GM12873 (cell line): ENCODE results near the gene SCGB1D2.

ENCODE experiments used
- TF ChIP-seq, protein P1 (sequence below): IDR thresholded peaks from 2 replicates; pipeline ENCODE4 v1.5.1; 2012; ENCODE audit warnings: low read depth, mild to moderate bottlenecking, moderate library complexity, low read length, control low read depth; ENCODE audit not compliant: insufficient read depth; ENCODE audit errors: missing control alignments

SCGB1D2 gene

DNA sequence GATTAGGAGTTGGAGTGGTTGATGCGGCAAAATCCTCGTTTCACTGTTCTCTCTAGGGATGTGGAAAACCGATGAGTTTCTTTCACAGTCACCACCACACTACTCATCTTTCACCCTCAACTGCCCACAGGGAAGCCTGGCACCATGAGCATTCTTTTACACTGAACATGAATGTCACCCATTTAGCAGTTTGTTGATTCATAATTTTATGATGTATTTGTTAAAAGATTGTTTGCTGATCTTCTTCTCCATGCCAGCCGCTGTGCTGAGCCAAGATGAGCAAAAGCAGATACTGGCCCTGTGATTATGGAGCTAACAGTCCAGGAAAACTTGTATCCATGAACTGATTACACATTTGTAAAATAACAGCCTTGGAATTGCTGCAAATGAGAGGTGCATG is 3.9 kb upstream of the SCGB1D2 start:
- TF ChIP-seq, protein P1, sequence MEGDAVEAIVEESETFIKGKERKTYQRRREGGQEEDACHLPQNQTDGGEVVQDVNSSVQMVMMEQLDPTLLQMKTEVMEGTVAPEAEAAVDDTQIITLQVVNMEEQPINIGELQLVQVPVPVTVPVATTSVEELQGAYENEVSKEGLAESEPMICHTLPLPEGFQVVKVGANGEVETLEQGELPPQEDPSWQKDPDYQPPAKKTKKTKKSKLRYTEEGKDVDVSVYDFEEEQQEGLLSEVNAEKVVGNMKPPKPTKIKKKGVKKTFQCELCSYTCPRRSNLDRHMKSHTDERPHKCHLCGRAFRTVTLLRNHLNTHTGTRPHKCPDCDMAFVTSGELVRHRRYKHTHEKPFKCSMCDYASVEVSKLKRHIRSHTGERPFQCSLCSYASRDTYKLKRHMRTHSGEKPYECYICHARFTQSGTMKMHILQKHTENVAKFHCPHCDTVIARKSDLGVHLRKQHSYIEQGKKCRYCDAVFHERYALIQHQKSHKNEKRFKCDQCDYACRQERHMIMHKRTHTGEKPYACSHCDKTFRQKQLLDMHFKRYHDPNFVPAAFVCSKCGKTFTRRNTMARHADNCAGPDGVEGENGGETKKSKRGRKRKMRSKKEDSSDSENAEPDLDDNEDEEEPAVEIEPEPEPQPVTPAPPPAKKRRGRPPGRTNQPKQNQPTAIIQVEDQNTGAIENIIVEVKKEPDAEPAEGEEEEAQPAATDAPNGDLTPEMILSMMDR = no peak

DNA sequence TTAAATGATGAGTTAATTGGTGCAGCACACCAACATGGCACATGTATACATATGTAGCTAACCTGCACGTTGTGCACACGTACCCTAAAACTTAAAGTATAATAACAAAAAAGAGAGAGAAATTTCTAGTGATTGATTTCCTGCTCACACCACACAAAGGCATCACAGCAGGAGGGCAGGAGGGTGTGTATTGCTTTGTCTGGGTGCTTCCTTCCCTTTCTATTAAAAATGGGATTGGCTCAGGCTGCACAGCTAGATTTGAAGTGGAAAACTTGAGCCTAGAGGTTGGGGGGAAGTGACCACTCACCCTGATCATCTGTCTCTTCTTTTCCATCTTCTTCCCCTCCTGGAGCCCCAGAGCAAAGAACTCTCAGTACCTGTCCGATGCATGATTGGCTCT is 944 bp upstream of the SCGB1D2 start:
- TF ChIP-seq, protein P1 = no peak

DNA sequence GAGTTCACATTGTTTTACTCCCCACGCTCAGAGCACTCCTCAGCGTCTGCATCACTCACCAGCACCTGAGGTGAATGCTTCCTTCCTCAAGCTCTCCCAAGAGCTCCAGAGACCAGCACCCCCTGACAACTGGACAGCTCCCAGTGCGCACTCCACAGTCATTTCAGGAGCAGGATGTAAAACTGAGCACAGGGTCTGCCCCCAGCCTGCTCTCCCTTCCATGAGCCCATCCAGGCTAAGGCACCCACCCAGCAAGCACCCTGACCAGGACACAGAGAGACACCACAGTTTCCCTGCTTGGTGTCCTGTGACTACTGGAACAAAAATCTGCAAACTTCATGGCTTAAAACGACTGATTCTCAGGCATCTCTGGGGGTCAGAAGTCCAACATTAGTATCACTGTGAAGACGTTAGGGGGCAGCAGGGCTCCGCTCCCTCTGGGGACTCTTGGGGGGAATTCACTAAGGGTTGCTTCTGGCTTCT is 3.3 kb downstream of the SCGB1D2 start:
- TF ChIP-seq, protein P1 = peak; percentile 43

DNA sequence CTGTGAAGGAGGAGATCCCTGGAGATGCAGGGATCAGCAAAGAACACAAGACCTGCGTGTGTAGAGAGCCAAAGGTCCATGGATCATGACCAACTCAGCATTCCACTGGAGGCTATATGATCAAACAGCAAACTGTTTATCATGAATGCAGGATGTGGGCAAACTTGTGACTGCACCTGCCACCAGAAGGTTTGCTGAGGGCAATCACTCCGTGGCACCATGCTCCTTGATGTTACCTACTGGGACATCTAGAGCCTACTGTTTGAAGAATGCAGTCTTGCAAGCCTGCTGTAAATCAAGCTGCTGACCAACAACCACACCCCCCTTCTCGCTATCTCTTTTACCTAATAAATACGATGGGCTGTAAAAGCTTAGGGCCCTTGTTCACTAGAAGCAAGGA is 9.7 kb downstream of the SCGB1D2 start:
- TF ChIP-seq, protein P1 = no peak

DNA sequence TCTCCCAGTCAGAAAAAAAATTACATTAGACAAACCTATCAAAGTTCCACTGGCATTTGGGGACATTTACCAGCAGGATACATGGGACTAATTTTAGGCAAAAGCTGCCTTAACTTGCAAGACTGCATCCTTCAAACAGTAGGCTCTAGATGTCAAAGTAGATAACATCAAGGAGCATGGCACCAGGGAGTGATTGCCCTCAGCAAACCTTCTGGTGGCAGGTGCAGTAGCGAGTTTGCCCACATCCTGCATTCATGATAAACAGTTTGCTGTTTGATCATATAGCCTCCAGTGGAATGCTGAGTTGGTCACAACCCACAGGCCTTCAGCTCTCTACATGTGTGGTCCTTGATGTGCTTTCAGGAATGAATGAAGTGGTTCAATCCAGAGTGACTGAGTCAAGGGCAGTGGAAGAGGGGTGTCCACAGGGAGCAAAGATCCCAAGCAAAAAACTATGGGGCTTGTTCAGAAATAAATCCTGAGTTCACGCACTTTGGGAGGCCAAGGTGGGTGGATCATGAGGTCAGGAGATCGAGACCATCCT is 12.0 kb downstream of the SCGB1D2 start:
- TF ChIP-seq, protein P1 = no peak

DNA sequence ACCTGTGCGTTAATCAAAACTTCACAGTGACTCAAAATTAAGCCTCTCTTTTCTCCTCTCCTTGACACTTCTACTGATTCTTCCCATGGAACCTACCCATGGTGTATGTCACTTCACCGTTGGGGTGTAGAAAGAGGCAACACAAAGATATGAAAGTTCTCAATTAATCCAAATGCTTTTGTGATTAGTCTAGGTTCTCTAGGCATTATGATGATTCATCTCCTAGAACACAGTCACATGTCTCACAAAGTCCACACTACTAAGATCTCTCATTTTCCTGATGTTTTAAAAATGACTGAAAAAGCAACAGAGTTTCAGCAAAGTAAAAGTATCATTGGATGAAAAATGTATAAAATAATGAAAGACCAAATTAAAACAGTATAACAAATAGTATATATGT is 14.2 kb downstream of the SCGB1D2 start:
- TF ChIP-seq, protein P1 = no peak

DNA sequence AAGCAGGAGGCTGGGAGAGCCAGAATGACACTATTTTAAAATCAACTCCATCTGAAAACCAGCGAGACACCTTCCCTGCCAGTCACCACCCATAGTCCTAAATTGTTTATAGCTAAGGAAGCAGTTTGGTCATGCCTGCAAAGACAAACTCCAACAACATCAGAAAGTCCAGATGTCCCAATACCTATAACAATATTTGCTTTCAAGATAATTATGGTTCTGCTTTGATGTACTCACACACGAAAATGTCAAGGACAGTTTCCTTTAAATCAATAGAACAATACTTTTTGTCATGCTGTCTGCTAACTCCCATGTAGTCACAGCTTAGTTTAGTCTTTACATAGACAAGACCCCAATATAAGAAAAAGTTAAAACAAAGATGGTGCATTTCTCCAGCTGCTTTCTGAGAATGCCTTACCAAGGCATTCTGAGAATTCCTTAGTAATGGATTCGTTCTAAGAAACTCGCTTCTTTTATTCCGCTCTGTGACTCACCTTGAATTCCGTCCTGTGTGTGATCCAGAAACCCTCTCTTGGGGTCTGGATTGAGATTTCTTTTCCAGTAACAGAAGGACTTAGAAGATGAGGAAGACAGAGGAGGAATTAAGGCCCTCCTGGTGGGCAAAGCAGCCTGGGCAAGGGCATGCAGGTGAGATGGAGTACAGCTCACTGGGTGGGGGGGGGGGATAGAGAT is 18.4 kb downstream of the SCGB1D2 start:
- TF ChIP-seq, protein P1 = no peak
